OCI-LY1 (cell line): ENCODE data around the gene PRKCE.

ENCODE experiments used
- H2AFZ ChIP-seq: fragments of 200-600 bp; sonication (generic), shearing (Covaris generic); 2 replicates; pipeline ENCODE4 v1.6.0; 2014; ENCODE audit warnings: antibody characterized with exemption, mild to moderate bottlenecking, low read length
- H3F3A ChIP-seq: fragments of 200-600 bp; sonication (generic), shearing (Covaris generic); 2 replicates; pipeline ENCODE4 v1.6.0; 2014; ENCODE audit warnings: mild to moderate bottlenecking, antibody characterized with exemption, low read length, moderate library complexity; ENCODE audit not compliant: insufficient read depth
- H3K27ac ChIP-seq: fragments of 200-600 bp; sonication (generic); 2 replicates; pipeline ENCODE4 v1.5.1; 2014; ENCODE audit warnings: low read length, mixed run types, mild to moderate bottlenecking, low read depth; ENCODE audit not compliant: poor library complexity, severe bottlenecking
- H3K27me3 ChIP-seq: fragments of 200-600 bp; sonication (generic); 2 replicates; pipeline ENCODE4 v1.6.0; 2014; ENCODE audit warnings: antibody characterized with exemption, mild to moderate bottlenecking, low read length, moderate library complexity; ENCODE audit not compliant: insufficient read depth
- H3K36me3 ChIP-seq: fragments of 200-600 bp; sonication (generic); 2 replicates; pipeline ENCODE4 v1.6.1; 2014; ENCODE audit warnings: mild to moderate bottlenecking, antibody characterized with exemption, low read length, moderate library complexity, mixed read lengths; ENCODE audit not compliant: insufficient read depth
- H3K4me1 ChIP-seq: fragments of 200-600 bp; sonication (generic); 2 replicates; pipeline ENCODE4 v1.5.1; 2014; ENCODE audit warnings: mild to moderate bottlenecking, low read length, moderate library complexity; ENCODE audit not compliant: insufficient read depth, severe bottlenecking
- H3K4me2 ChIP-seq: fragments of 200-600 bp; sonication (generic), shearing (Covaris generic); 2 replicates; pipeline ENCODE4 v1.6.1; 2014; ENCODE audit warnings: low read length
- H3K4me3 ChIP-seq: fragments of 200-600 bp; sonication (generic); 2 replicates; pipeline ENCODE4 v1.5.1; 2014; ENCODE audit warnings: low read length, low read depth, mild to moderate bottlenecking, mixed read lengths; ENCODE audit not compliant: poor library complexity, severe bottlenecking
- H3K79me2 ChIP-seq: fragments of 200-600 bp; shearing (Covaris generic); 2 replicates; pipeline ENCODE4 v1.6.1; 2016; ENCODE audit warnings: mixed run types, low read length, mixed read lengths; ENCODE audit not compliant: insufficient read depth
- H3K9ac ChIP-seq: fragments of 200-600 bp; sonication (generic), shearing (Covaris generic); 2 replicates; pipeline ENCODE4 v1.6.1; 2014; ENCODE audit warnings: mild to moderate bottlenecking, low read length, mixed read lengths
- H3K9me2 ChIP-seq: fragments of 200-600 bp; sonication (generic), shearing (Covaris generic); 2 replicates; pipeline ENCODE4 v1.6.1; 2014; ENCODE audit warnings: low read depth, mild to moderate bottlenecking, low read length, mixed read lengths
- H3K9me3 ChIP-seq: fragments of 200-600 bp; shearing (Covaris generic); 2 replicates; pipeline ENCODE4 v1.6.1; 2014; ENCODE audit warnings: low read length, mixed read lengths
- H4K20me1 ChIP-seq: fragments of 200-600 bp; sonication (generic), shearing (Covaris generic); 2 replicates; pipeline ENCODE4 v1.6.0; 2016; ENCODE audit warnings: mild to moderate bottlenecking, low read length; ENCODE audit not compliant: insufficient read depth
- CTCF ChIP-seq: fragments of 200-600 bp; sonication (generic), shearing (Covaris generic); IDR thresholded peaks from 2 replicates; pipeline ENCODE4 v1.5.1; 2017; ENCODE audit warnings: mild to moderate bottlenecking, antibody characterized with exemption, low read length, moderate library complexity, mixed read lengths
- EZH2 ChIP-seq: fragments of 200-600 bp; sonication (generic), shearing (Covaris generic); IDR thresholded peaks from 2 replicates; pipeline ENCODE4 v1.8.0; 2017; ENCODE audit warnings: borderline replicate concordance, mixed run types, mild to moderate bottlenecking, antibody characterized with exemption, low read length, moderate library complexity, mixed read lengths

Gene PRKCE

GRCh38 chr2:46187112-46187618 is 535.7 kb downstream of the PRKCE start:
- H3K9me2 ChIP-seq = no peaks in the 10 kb centered on the region
- H4K20me1 ChIP-seq = no peaks in the 10 kb centered on the region
- H3K36me3 ChIP-seq = no peaks in the 10 kb centered on the region
- no peak overlapping the region for H2AFZ ChIP-seq
- H3K4me1 ChIP-seq = no peaks in the 10 kb centered on the region
- H3K27ac ChIP-seq = no peak overlapping the region
- H3F3A ChIP-seq = no peaks in the 10 kb centered on the region
- H3K27me3 ChIP-seq = no peaks in the 10 kb centered on the region
- no peaks in the 10 kb centered on the region for H3K79me2 ChIP-seq
- H3K4me3 ChIP-seq = no peak overlapping the region
- TF ChIP-seq CTCF (no peak), EZH2 (no peak)
- no peak overlapping the region for H3K4me2 ChIP-seq
- H3K9me3 ChIP-seq = no peaks in the 10 kb centered on the region
- no peak overlapping the region for H3K9ac ChIP-seq

GRCh38 chr2:46188041-46188716 is 536.7 kb downstream of the PRKCE start:
- TF ChIP-seq CTCF = no peak
- no peak for TF ChIP-seq EZH2
- Histone ChIP-seq H3K27me3 (no peaks in the 10 kb centered on the region), H3F3A (no peaks in the 10 kb centered on the region), H3K9ac (no peak overlapping the region), H3K27ac (no peak overlapping the region), H3K36me3 (no peaks in the 10 kb centered on the region), H3K4me2 (no peak overlapping the region), H3K9me3 (no peaks in the 10 kb centered on the region), H4K20me1 (no peaks in the 10 kb centered on the region), H2AFZ (no peak overlapping the region), H3K79me2 (no peaks in the 10 kb centered on the region), H3K4me1 (no peaks in the 10 kb centered on the region), H3K9me2 (no peaks in the 10 kb centered on the region), H3K4me3 (no peak overlapping the region)

- H4K20me1 ChIP-seq = no peaks in the 10 kb centered on the region
- no peaks in the 10 kb centered on the region for H3K27me3 ChIP-seq
- no peak overlapping the region for H3K4me2 ChIP-seq
- H3K36me3 ChIP-seq = no peaks in the 10 kb centered on the region
- H3K9me3 ChIP-seq = no peaks in the 10 kb centered on the region
- no peak overlapping the region for H3K9ac ChIP-seq
- no peak overlapping the region for H2AFZ ChIP-seq
- H3K79me2 ChIP-seq = no peaks in the 10 kb centered on the region
- H3K27ac ChIP-seq = no peak overlapping the region
- no peaks in the 10 kb centered on the region for H3F3A ChIP-seq
- no peak for TF ChIP-seq CTCF
- TF ChIP-seq EZH2 = no peak
- no peak overlapping the region for H3K4me3 ChIP-seq
- no peaks in the 10 kb centered on the region for H3K9me2 ChIP-seq
- H3K4me1 ChIP-seq = no peaks in the 10 kb centered on the region
These were observed 541.9 kb downstream of the PRKCE start for GRCh38 chr2:46193356-46193755.
